Left cardiac atrium (tissue), 4 donors: ENCODE data around the gene ZNF816. TPM values are rescaled to one million over a fixed set of nuclear protein-coding genes. Genes with fewer than 3 reads are reported as not detected.
"Not testable (repeated sequence)": the region's sequence is repeated elsewhere in the genome, so short reads cannot be mapped to it uniquely, and the experiment has no call there.

Source experiments
- ATAC-seq, 2 donors: fragments of 200-7000 bp; cut with Tn5 transposase; one replicate each; pipeline ENCODE4 v1.9.1; 2020; ENCODE audit warnings: mild to moderate bottlenecking in 2 of 2, moderate library complexity in 2 of 2
- DNase-seq: peaks from one replicate; pipeline ENCODE4 v3.0.0-alpha.2; 2020
- intact Hi-C, 2 donors: fragments of 100-400 bp; cut with DNase I; formaldehyde crosslinking; loops; one replicate each; pipeline versions ENCODE4 v1.14.1 to v1.15.1; 2022 to 2023
- total RNA-seq, 2 donors: library from RNA; stranded (reverse); fragmentation: NEBNext Ultra II Directional; extraction: Animal tissue kit (Norgen Biotek cat#: 25700); gene quantifications; one replicate each; pipeline ENCODE4 v1.2.1, GENCODE V29; 2021
- donor health status: DM: no; HTN: yes; CAD: no.
- donor health status: DM: no; HTN: yes; CAD: no; lungs with severe emphysema.
- donor health status: DM: yes; HTN: yes; CAD: no.
- donor health status: Dilated cardiomyopathy.

Gene ZNF816
- total RNA-seq, 2 donors from 2014 or later = 3.8 to 5.1 TPM

- intact Hi-C loops = no loop called here
- no peak for ATAC-seq
- DNase-seq = no peak
Observed at GRCh38 chr19:52967772-52968171, 5.1 kb upstream of the ZNF816 start.

GRCh38 chr19:52963247-52963618 lies 552 bp upstream of the ZNF816 start:
- ATAC-seq = peak; percentile 39 to 52
- DNase-seq = peak; percentile 29
- intact Hi-C loops = loop anchor here in 1 of 2 donors (2.0 to 5.0 kb wide), 3 partner anchors 20 to 66 kb away; partner anchors contain the start of gene ZNF320

GRCh38 chr19:52961981-52962380 lies 700 bp downstream of the ZNF816 start:
- DNase-seq = no peak
- intact Hi-C loops = loop anchor here in 1 of 2 donors (2.0 to 5.0 kb wide), 3 partner anchors 19 to 65 kb away; partner anchors contain the start of gene ZNF320
- peak in 1 of 2 donors; percentile 7 for ATAC-seq

GRCh38 chr19:52959613-52960295 lies 2.9 kb downstream of the ZNF816 start:
- intact Hi-C loops = loop anchor here in 1 of 2 donors (5.0 kb wide), 1 partner anchor 62 kb away; the partner anchor contains the start of gene ZNF320
- no peak for DNase-seq
- no peak for ATAC-seq

GRCh38 chr19:52957591-52957990 lies 5.1 kb downstream of the ZNF816 start:
- intact Hi-C loops = no loop called here
- no peak for ATAC-seq

GRCh38 chr19:52956917-52957316 lies 5.8 kb downstream of the ZNF816 start:
- no peak for ATAC-seq
- intact Hi-C loops = no loop called here

More at GRCh38 chr19:52957591-52957990, 5.1 kb downstream of the ZNF816 start:
- no peak for DNase-seq

GRCh38 chr19:52949422-52949821 lies 13.3 kb downstream of the ZNF816 start:
- intact Hi-C loops = loop anchor here in 1 of 2 donors (10.0 kb wide), 1 partner anchor 95 kb away; the partner anchor contains the start of gene ZNF468
- ATAC-seq (no peak), DNase-seq (no peak)

More at GRCh38 chr19:52956917-52957316, 5.8 kb downstream of the ZNF816 start:
- DNase-seq = no peak

GRCh38 chr19:52948025-52948770 lies 14.5 kb downstream of the ZNF816 start:
- intact Hi-C loops = loop anchor here in 1 of 2 donors (10.0 kb wide), 1 partner anchor 93 kb away; the partner anchor contains the start of gene ZNF468
- ATAC-seq = no peak
- DNase-seq = no peak

GRCh38 chr19:52946322-52947310 lies 16.1 kb downstream of the ZNF816 start:
- intact Hi-C loops = loop anchor here in 1 of 2 donors (10.0 kb wide), 1 partner anchor 92 kb away; the partner anchor contains the start of gene ZNF468
- ATAC-seq (peak; percentile 4 to 64), DNase-seq (peak; percentile 85)

- DNase-seq (no peak), ATAC-seq (no peak)
- intact Hi-C loops = loop anchor here in 1 of 2 donors (10.0 kb wide), 1 partner anchor 91 kb away; the partner anchor contains the start of gene ZNF468
Observed at GRCh38 chr19:52945652-52946321, 16.9 kb downstream of the ZNF816 start.

GRCh38 chr19:52944703-52945493 lies 17.8 kb downstream of the ZNF816 start:
- not testable (repeated sequence) for DNase-seq, ATAC-seq
- intact Hi-C loops = loop anchor here in 1 of 2 donors (10.0 kb wide), 1 partner anchor 90 kb away; the partner anchor contains the start of gene ZNF468

- intact Hi-C loops = loop anchor here in 1 of 2 donors (2.0 to 10.0 kb wide), 2 partner anchors 19 to 89 kb away; partner anchors contain the start of genes ZNF468 and ZNF816
- ATAC-seq = no peak
- DNase-seq = no peak
Observed at GRCh38 chr19:52943884-52944643, 18.6 kb downstream of the ZNF816 start.

- DNase-seq (no peak), ATAC-seq (no peak)
- intact Hi-C loops = loop anchor here in 1 of 2 donors (2.0 to 10.0 kb wide), 2 partner anchors 19 to 89 kb away; partner anchors contain the start of genes ZNF468 and ZNF816
Observed at GRCh38 chr19:52943134-52943883, 19.4 kb downstream of the ZNF816 start.

GRCh38 chr19:52942386-52943133 lies 20.1 kb downstream of the ZNF816 start:
- intact Hi-C loops = loop anchor here in 1 of 2 donors (2.0 to 10.0 kb wide), 2 partner anchors 20 to 88 kb away; partner anchors contain the start of genes ZNF468 and ZNF816
- peak; percentile 99 to 100 for ATAC-seq
- peak; percentile 92 for DNase-seq
